Epithelial cell of esophagus (primary cell): Measurements from ENCODE around the gene DMRTB1.

ENCODE experiments used
- DNase-seq: peaks from one replicate; pipeline ENCODE4 v3.0.0; 2010; ENCODE audit warnings: low read depth
- H3K4me3 ChIP-seq: 2 replicates; pipeline ENCODE4 v1.5.1; 2011; ENCODE audit warnings: mild to moderate bottlenecking, low read length, control low read depth
- CTCF ChIP-seq: IDR thresholded peaks from 2 replicates; pipeline ENCODE4 v1.5.1; 2011; ENCODE audit warnings: low read depth, mild to moderate bottlenecking, low read length, control low read depth, inconsistent platforms; ENCODE audit not compliant: insufficient read depth; ENCODE audit errors: missing control alignments

DMRTB1 gene

DNA sequence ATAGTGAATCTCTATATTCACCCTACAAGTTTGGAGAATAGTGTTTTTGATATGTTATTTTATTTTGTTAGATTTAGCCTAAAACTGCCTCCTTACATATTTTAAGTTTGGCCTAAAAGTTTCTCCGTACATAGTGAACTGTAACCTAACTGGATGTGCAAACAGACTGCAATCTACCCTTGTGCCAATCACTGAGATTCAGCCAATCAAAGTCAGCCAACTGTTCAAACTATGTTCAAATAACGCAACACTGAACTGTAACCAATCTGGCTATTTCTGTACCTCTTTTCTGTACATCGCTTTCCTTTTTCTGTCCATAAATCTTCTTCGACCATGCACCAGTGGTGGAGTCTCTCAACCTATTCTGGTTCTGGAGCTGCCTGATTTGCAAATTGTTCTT, 11.8 kb upstream of the DMRTB1 start:
- DNase-seq: no peak
- no peak overlapping the region for H3K4me3 ChIP-seq
- no peak for TF ChIP-seq CTCF

DNA sequence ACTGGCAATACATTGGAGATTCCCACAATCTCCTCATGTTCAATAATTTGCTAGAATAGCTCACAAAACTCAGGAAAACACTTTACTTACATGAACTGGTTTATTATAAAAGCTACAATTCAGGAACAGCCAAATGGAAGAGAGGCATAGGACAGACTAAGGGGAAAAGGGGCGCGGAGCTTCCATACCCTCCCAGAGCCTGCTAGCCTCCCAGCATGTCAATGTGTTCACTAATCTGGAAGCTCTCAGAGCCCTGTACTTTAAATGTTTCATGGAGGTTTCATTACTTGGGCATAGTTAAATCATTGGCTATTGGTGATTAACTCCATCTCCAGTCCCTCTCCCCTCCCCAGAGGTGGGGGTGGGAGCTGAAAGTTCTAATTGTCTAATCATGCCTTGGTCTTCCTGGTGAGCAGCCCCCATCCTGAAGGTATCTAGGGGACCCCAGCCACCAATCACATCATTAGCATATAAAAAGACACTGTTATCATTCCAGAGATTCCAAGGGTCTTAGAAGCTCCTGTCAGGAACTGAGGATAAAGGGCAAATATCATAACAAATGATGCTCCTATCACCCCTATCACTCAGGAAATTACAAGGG, 10.9 kb upstream of the DMRTB1 start:
- no peak for DNase-seq
- TF ChIP-seq CTCF: no peak
- H3K4me3 ChIP-seq: no peak overlapping the region

DNA sequence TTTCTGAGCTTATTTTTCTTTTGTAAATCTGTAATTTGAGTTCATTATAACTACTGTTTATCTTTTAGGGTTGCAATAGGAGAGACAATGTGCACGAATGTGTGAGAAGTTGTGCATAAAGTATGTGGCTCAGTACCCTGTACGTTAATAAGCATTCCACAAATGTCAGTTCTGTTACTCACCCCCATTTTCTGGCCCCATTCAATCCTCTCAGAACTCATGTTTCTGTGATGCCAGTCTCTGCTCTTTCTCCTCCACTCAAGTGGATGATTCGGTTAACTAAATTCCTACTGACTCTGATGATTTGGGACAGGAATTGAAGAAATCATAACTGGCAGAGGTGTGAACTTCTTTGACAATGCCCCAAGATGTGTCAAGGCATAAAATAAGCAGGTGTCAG, 10.2 kb upstream of the DMRTB1 start:
- no peak overlapping the region for H3K4me3 ChIP-seq
- TF ChIP-seq CTCF: no peak
- DNase-seq: peak; percentile 4

DNA sequence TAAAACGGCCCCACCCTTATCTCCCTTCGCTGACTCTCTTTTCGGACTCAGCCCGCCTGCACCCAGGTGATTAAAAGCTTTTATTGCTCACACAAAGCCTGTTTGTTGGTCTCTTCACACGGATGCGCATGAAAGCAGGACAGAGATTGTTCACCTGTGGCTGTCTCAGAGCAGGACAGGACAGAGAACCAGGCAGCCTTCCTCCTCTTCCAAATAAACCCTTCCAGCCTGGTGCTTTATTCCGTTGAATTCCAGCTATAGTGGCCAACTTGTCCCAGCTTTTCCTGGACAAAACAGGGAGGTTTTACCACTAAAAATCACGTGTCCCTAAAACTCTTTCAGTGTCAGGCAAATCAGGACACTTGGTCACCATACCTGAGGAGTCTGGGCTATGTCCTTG, 9.5 kb upstream of the DMRTB1 start:
- no peak overlapping the region for H3K4me3 ChIP-seq
- no peak for DNase-seq
- no peak for TF ChIP-seq CTCF

DNA sequence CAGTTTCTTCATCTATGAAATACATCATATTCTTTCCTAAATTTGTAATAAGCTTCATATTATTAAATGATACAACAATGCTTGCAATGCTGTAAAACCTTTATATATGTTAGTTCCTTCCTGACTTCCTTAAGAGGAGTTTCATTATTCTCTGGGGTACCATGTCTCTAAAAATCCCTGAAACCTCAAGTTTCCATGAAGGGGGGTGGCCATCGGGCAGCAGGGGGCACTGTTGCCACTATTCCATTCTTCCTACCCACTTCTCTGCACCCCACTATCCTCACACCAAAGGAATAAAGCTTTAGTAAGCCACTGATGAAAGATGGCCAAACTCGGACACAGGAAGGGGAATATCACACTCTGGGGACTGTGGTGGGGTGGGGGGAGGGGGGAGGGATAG, 9.0 kb upstream of the DMRTB1 start:
- DNase-seq: no peak
- H3K4me3 ChIP-seq: no peak overlapping the region
- peak; percentile 13 for TF ChIP-seq CTCF

- no peak for DNase-seq
These were observed 5.2 kb upstream of the DMRTB1 start for GRCh38 chr1:53454019-53454418.

More at GRCh38 chr1:53454019-53454418, 5.2 kb upstream of the DMRTB1 start:
- H3K4me3 ChIP-seq: no peak overlapping the region
- TF ChIP-seq CTCF: no peak
